ENCODE results near the gene ATG3.

DNA sequence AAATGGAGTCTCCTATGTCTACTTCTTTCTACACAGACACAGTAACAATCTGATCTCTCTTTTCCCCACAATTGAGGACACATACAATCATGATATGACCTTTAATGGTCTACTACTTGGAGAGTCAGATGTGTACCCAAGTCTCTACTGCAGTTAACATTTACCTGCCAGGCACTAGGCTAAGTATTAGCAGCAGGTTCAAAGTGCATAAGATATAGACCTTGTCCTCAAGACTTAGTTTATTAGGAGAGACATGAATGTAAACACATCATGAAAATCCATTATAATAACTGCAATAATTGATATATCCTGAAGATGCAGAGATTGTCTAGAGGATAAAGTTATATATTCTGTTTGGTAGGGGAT, 3.2 kb upstream of the ATG3 start:
- TF ChIP-seq EZH2phosphoT487 (IDR thresholded peaks at IDR 0.05; ENCODE audit: borderline replicate concordance, low read depth, low read length) = no peak
- TF ChIP-seq CTCF (conservative IDR thresholded peaks at IDR 0.05; ENCODE audit: low read length) = no peak
